HCT116 (cell line): ENCODE measurements around the gene PGD. TPM values are rescaled to one million over a fixed set of nuclear protein-coding genes. Genes with fewer than 3 reads are reported as not detected.

ENCODE experiments used
- ATAC-seq: fragments of 200-7000 bp; cut with Tn5 transposase; 2 replicates; pipeline ENCODE4 v1.9.1; 2020; ENCODE audit warnings: mild to moderate bottlenecking, moderate library complexity
- BruUV-seq: library from RNA; stranded (reverse); fragments of 400-500 nt; replicated peaks from 2 replicates; lab custom pipeline; 2021; lab: Mats Ljungman, UMichigan
- CTCF ChIA-PET: fragments of 300-600 bp; sonication (Branson Sonifier 250); formaldehyde crosslinking; loops from one replicate; lab custom pipeline; 2021; ENCODE audit warnings: antibody characterized with exemption; lab: Charles Lee
- POLR2A ChIA-PET: fragments of 300-600, 350-600 bp; sonication (Branson Sonifier 250); formaldehyde crosslinking; loops from one replicate; lab custom pipeline; 2021; ENCODE audit warnings: antibody characterized with exemption; lab: Charles Lee
- RAD21 ChIA-PET, 2 experiments: fragments of 300-600 bp; sonication (Branson Sonifier 250); formaldehyde crosslinking; loops; one replicate each; lab custom pipeline; 2023; ENCODE audit warnings: low total read pairs in 2 of 2; ENCODE audit not compliant: uncharacterized antibody in 2 of 2, unreplicated experiment in 2 of 2, low non-redundant PET in 1 of 2; lab: Charles Lee
- DNase-seq: peaks from one replicate; pipeline ENCODE4 v3.0.0-alpha.2; 2010; ENCODE audit warnings: low read depth, low spot score
- H2AFZ ChIP-seq: fragments of 200-600 bp; shearing (Covaris generic), sonication (generic); 2 replicates; pipeline ENCODE4 v1.6.1; 2017; ENCODE audit warnings: low read depth, mixed run types, mixed read lengths, antibody characterized with exemption, low read length; ENCODE audit not compliant: poor library complexity, severe bottlenecking
- H3K27ac ChIP-seq: 2 replicates; pipeline ENCODE4 v1.5.1; 2012; ENCODE audit warnings: low read depth, low read length
- H3K27me3 ChIP-seq: fragments of 200-600 bp; sonication (generic); 2 replicates; pipeline ENCODE4 v1.6.1; 2016; ENCODE audit warnings: mixed run types, low read length, mixed read lengths; ENCODE audit not compliant: insufficient read depth
- H3K36me3 ChIP-seq, 2 experiments: fragments of 200-500 bp in 1 of 2; fragments of 200-600 bp in 1 of 2; sonication (Bioruptor generic) in 1 of 2; sonication (generic) in 1 of 2; 2 replicates each; pipeline versions ENCODE4 v1.5.1 to v1.6.1; 2014 to 2016; ENCODE audit warnings: low read length in 2 of 2, inconsistent platforms in 1 of 2, mixed read lengths in 1 of 2, mixed run types in 1 of 2; ENCODE audit not compliant: insufficient read depth in 2 of 2, control insufficient read depth in 1 of 2
- H3K4me1 ChIP-seq, 2 experiments: fragments of 200-600 bp in 1 of 2; sonication (generic) in 1 of 2; 2 replicates each; pipeline versions ENCODE4 v1.5.1 to v1.6.1; 2012 to 2017; ENCODE audit warnings: low read length in 2 of 2, inconsistent platforms in 1 of 2, mild to moderate bottlenecking in 1 of 2, mixed read lengths in 1 of 2, mixed run types in 1 of 2, moderate library complexity in 1 of 2; ENCODE audit not compliant: insufficient read depth in 2 of 2, control insufficient read depth in 1 of 2
- H3K4me2 ChIP-seq: fragments of 200-600 bp; sonication (generic); 2 replicates; pipeline ENCODE4 v1.6.1; 2017; ENCODE audit warnings: mixed run types, low read length, mixed read lengths
- H3K4me3 ChIP-seq, 2 experiments: fragments of 200-600 bp in 1 of 2; sonication (generic) in 1 of 2; replicated peaks in 1 of 2; 2 replicates each; pipeline ENCODE4 v1.5.1; 2011 to 2016; ENCODE audit warnings: low read length in 2 of 2, control low read depth in 1 of 2, low read depth in 1 of 2, mild to moderate bottlenecking in 1 of 2, mixed read lengths in 1 of 2, mixed run types in 1 of 2
- H3K79me2 ChIP-seq: fragments of 200-600 bp; sonication (generic); 2 replicates; pipeline ENCODE4 v1.6.1; 2017; ENCODE audit warnings: mild to moderate bottlenecking, mixed run types, low read length, moderate library complexity, mixed read lengths; ENCODE audit not compliant: insufficient read depth
- H3K9ac ChIP-seq: fragments of 200-600 bp; sonication (generic); 2 replicates; pipeline ENCODE4 v1.6.1; 2016; ENCODE audit warnings: low read length, mixed read lengths
- H3K9me2 ChIP-seq: fragments of 200-600 bp; sonication (generic), shearing (Covaris generic); 2 replicates; pipeline ENCODE4 v1.6.1; 2017; ENCODE audit warnings: mixed run types, mild to moderate bottlenecking, moderate library complexity; ENCODE audit not compliant: insufficient read depth
- H3K9me3 ChIP-seq, 2 experiments: fragments of 200-500 bp in 1 of 2; fragments of 200-600 bp in 1 of 2; sonication (Bioruptor generic) in 1 of 2; sonication (generic) in 1 of 2; 2 replicates each; pipeline ENCODE4 v1.6.1; 2014 to 2017; ENCODE audit warnings: low read length in 2 of 2, mixed read lengths in 2 of 2, inconsistent platforms in 1 of 2, low read depth in 1 of 2, mild to moderate bottlenecking in 1 of 2, mixed run types in 1 of 2, moderate library complexity in 1 of 2; ENCODE audit not compliant: control insufficient read depth in 1 of 2, insufficient read depth in 1 of 2
- H4K20me1 ChIP-seq: fragments of 200-600 bp; sonication (generic), shearing (Covaris generic); 2 replicates; pipeline ENCODE4 v1.6.1; 2017; ENCODE audit warnings: mixed run types, mild to moderate bottlenecking, moderate library complexity; ENCODE audit not compliant: insufficient read depth
- ATF3 ChIP-seq: IDR thresholded peaks from 2 replicates; pipeline ENCODE4 v1.6.1; 2012
- CEBPB ChIP-seq: IDR thresholded peaks from 2 replicates; pipeline ENCODE4 v1.6.1; 2012; ENCODE audit warnings: low read depth
- EGR1 ChIP-seq: IDR thresholded peaks from 2 replicates; pipeline ENCODE4 v1.6.1; 2012; ENCODE audit warnings: low read depth
- ELF1 ChIP-seq: IDR thresholded peaks from 2 replicates; pipeline ENCODE4 v1.6.1; 2012; ENCODE audit warnings: low read depth, borderline replicate concordance
- JUND ChIP-seq: IDR thresholded peaks from 2 replicates; pipeline ENCODE4 v1.6.1; 2012
- MAX ChIP-seq: IDR thresholded peaks from 2 replicates; pipeline ENCODE4 v1.6.1; 2012
- POLR2A ChIP-seq: IDR thresholded peaks from 2 replicates; pipeline ENCODE4 v1.7.0; 2011; ENCODE audit warnings: borderline replicate concordance; ENCODE audit not compliant: insufficient read depth, insufficient read length; ENCODE audit errors: extremely low read depth
- POLR2AphosphoS5 ChIP-seq: IDR thresholded peaks from 2 replicates; pipeline ENCODE4 v1.6.1; 2011; ENCODE audit warnings: mild to moderate bottlenecking, low read depth, low read length, moderate library complexity
- SIN3A ChIP-seq: IDR thresholded peaks from 2 replicates; pipeline ENCODE4 v1.6.1; 2012; ENCODE audit warnings: low read depth
- SP1 ChIP-seq: IDR thresholded peaks from 2 replicates; pipeline ENCODE4 v1.6.1; 2012; ENCODE audit warnings: low read depth
- SRF ChIP-seq: IDR thresholded peaks from 2 replicates; pipeline ENCODE4 v1.6.1; 2012; ENCODE audit warnings: low read depth
- TCF7L2 ChIP-seq: IDR thresholded peaks from 2 replicates; pipeline ENCODE4 v1.7.0; 2011; ENCODE audit warnings: borderline replicate concordance, inconsistent platforms; ENCODE audit not compliant: insufficient read depth, insufficient read length; ENCODE audit errors: extremely low read depth
- ZBTB33 ChIP-seq: IDR thresholded peaks from 2 replicates; pipeline ENCODE4 v1.6.1; 2011; ENCODE audit warnings: mild to moderate bottlenecking, low read length, moderate library complexity; ENCODE audit not compliant: insufficient replicate concordance; ENCODE audit errors: extremely low read depth
- ZFX ChIP-seq: fragments of 450-650 bp; IDR thresholded peaks from 2 replicates; pipeline ENCODE4 v1.6.1; 2017
- intact Hi-C: fragments of 100-400 bp; cut with micrococcal nuclease; formaldehyde crosslinking; loops from 2 replicates; pipeline ENCODE4 v1.10.0; 2022
- total RNA-seq: library from RNA; stranded (reverse); gene quantifications from one replicate; pipeline ENCODE4 v1.2.1, GENCODE V29; 2021; ENCODE audit not compliant: unreplicated experiment

PGD gene
- total RNA-seq, 1 experiment from 2014 or later: 144 TPM

- intact Hi-C loops: no loop called here
- Histone ChIP-seq H3K79me2 (no peaks in the 10 kb centered on the region), H3K9ac (no peak overlapping the region), H3K27me3 (no peaks in the 10 kb centered on the region), H3K9me2 (no peaks in the 10 kb centered on the region), H2AFZ (no peak overlapping the region), H4K20me1 (no peaks in the 10 kb centered on the region), H3K4me3 (no peak overlapping the region), H3K36me3 (peaks cover 0 to 4% of the 10 kb centered on the region in 2 experiments; a peak in 1 of 4 replicates), H3K27ac (no peak overlapping the region), H3K9me3 (no peaks in the 10 kb centered on the region), H3K4me2 (no peak overlapping the region), H3K4me1 (no peaks in the 10 kb centered on the region)
- no TSS peak for BruUV-seq
- DNase-seq (no peak), ATAC-seq (no peak)
- ChIA-PET POLR2A (no interaction called here), RAD21 (no interaction called here), CTCF (no interaction called here)
- TF ChIP-seq CEBPB: no peak
- TF ChIP-seq SIN3A: no peak
- TF ChIP-seq ZBTB33: no peak
- no peak for TF ChIP-seq SP1
- TF ChIP-seq POLR2A: no peak
- TF ChIP-seq ZFX: no peak
- TF ChIP-seq POLR2AphosphoS5: no peak
- TF ChIP-seq MAX: no peak
- no peak for TF ChIP-seq SRF
- TF ChIP-seq EGR1: no peak
- no peak for TF ChIP-seq JUND
- TF ChIP-seq ELF1: no peak
- TF ChIP-seq ATF3: no peak
- no peak for TF ChIP-seq TCF7L2
These were observed 39.9 kb downstream of the PGD start for GRCh38 chr1:10438677-10439163.
